Activated CD8-positive, alpha-beta memory T cell treated with anti-CD3 and anti-CD28 coated beads, Interleukin-2, amount 50 U/mL, for 1 hour (primary cell): ENCODE measurements around the gene FSTL5.
"Not testable (repeated sequence)": the region's sequence is repeated elsewhere in the genome, so short reads cannot be mapped to it uniquely, and the experiment has no call there.

Experiments
- DNase-seq: peaks from one replicate; pipeline ENCODE4 v3.0.0-alpha.2; 2020; ENCODE audit errors: extremely low read depth

The FSTL5 gene

GRCh38 chr4:162163892-162164759 lies at the start of gene FSTL5:
Gene FSTL5 (minus strand): TSS chr4:162164000. CDS start chr4:162111396, 52,604 bp downstream.
- no peak for DNase-seq

DNA sequence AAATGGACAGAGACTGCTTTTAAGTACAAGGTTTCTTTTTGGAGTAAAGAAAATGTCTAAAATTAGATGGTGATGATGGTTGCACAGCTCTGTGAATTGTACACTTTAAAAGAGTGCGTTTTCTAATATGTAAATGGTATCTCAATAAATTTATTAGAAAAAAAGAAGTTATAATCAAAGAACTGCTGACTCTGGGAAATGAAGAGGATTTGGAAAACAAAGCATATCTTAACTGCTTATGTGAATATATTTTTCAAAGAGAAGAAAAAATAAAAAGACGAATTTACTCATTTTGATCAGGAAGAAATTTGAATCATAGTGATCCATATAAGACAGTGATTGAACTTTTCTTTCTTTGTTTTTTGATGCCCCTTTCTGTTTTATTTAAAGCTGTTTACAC lies 45.9 kb upstream of the FSTL5 start:
- DNase-seq: no peak

DNA sequence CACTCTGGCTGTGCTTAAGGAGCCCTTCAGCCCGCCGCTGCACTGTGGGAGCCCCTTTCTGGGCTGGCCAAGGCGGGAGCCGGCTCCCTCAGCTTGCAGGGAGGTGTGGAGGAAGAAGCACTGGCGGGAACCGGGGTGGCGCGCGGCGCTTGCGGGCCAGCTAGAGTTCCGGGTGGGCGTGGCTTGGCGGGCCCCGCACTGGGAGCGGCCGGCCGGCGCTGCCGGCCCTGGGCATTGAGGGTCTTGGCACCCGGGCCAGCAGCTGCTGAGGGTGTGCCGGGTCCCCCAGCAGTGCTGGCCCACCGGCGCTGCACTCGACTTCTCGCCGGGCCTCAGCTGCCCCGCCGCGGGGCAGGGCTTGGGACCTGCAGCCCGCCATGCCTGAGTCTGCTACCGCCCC lies 39.7 kb upstream of the FSTL5 start:
- DNase-seq: not testable (repeated sequence)

DNA sequence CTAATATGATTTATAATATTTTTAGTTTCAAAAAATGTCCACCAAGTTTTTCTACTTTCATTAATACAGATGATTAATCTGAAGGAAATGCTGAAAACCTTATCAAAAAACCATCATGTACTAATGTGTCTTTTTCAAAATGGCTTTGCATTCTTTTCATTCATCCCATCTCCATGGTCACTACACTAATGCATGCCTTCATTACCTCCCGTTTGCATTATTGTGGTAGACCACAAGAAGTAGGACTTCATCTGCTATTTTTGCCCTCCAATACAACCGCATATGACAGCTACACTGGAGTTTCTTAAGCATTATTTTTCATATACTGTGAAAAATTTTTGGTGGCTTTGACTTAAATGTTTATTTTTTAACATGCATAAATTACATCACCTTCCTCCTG lies 37.9 kb upstream of the FSTL5 start:
- DNase-seq: no peak

- DNase-seq: no peak
These were observed 6.7 kb upstream of the FSTL5 start for GRCh38 chr4:162170509-162170908.

DNA sequence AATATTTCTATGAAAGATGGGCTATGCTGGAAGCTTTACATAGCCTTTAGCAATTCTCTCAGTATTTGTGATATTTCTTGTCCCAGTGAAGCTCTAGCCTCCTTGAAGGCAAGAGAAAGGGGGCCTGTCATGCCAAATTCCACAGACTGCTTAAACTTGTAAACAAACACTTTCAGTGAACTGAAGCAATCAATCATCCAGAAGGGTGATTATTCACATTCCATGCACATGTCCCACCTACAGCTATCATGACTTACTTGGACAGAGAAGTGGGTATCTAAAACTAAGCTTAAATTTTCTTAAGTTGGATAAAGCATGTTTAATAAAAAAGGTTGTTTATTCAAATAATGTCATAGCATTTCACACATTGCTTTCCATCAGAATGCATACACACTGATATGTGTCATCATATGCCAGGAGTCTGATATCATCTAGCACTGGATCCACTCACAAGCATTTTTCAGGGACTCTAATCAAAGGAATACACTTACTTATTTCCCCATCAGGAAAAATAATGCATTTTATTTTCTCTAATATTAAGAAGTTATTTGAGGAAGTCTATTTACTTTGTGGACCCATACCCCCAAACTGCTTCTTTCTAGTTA lies 1.2 kb upstream of the FSTL5 start:
- no peak for DNase-seq

DNA sequence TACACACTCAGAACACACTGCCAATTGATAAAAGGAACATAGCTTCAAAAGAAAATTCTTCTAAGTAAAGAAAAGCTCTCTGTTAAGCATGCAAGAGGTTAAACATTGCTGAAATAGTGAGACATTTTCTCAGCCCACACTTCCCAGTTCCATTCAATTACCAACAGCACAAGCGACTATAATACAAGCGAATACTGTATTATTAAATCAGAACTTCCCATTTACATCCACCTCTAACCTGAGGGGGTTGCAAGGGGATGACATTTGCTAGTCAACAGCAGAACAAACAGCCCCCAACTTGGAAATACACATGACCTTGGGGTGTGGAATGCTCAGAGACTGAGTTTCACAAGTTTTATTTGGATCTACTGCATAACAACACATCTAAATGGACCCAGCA lies 1.1 kb downstream of the FSTL5 start:
- DNase-seq: no peak

DNA sequence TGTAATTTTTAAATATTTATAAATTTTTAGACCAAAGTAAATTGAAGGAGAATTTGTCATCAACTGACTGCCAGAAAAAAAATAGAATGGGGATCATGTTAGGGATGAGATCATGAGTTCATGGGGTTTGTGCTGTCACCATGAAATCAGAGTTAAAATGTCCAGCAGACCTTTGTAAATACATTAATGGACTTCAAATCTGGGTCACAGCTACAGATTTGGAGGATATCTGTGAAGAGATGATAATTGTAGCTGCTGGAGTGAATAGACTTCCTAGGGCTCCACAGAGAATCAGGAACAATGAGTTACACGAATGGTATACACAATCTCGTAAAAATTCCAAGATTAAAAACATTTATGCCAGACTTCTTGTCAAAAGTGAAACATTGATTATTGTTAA lies 6.6 kb downstream of the FSTL5 start:
- no peak for DNase-seq

- no peak for DNase-seq
These were observed 8.8 kb downstream of the FSTL5 start for GRCh38 chr4:162154862-162155540.

DNA sequence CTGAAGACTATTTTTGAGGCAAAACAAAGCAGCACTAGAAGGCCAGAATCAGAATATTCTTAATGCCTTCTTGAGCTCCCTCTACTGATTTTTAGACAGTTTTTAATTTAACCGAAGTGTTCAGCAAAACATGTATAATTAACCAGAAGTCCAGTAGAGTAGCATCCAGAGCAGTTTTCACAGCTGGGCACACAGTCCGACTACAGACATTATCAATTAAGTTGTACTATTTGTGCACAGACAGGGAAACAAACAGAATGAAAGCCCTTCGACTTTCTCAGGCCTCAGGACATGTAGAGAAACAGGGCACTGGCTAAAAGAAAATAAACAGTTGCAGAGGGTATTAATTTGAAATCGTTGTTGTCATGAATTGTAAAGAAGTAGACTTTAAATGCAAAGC lies 11.9 kb downstream of the FSTL5 start:
- DNase-seq: no peak

DNA sequence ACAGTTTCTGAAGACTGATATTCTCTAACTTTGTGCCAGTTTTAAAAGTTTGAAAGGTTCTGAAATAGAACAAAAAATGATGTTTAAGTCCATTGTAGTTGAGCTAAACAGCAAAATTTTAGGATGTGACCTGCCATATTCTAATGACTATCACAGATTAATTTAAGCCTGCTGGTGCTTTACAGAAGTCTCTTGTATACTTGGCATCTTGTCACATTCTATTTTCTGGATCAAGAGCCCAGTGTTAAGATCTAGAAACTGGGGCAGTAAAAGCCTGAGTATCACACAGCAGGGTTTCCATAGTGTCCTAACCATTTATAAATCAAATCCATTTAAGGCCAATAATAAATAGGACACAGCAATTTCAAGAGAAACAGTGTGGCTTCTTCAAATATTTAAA lies 12.4 kb downstream of the FSTL5 start:
- DNase-seq: no peak

GRCh38 chr4:162149644-162150043 lies 14.2 kb downstream of the FSTL5 start:
- no peak for DNase-seq

GRCh38 chr4:162140051-162140683 lies 23.6 kb downstream of the FSTL5 start:
- DNase-seq: no peak

- DNase-seq: no peak
These were observed 24.4 kb downstream of the FSTL5 start for GRCh38 chr4:162139412-162139811.

- no peak for DNase-seq
These were observed 32.5 kb downstream of the FSTL5 start for GRCh38 chr4:162131256-162131655.

DNA sequence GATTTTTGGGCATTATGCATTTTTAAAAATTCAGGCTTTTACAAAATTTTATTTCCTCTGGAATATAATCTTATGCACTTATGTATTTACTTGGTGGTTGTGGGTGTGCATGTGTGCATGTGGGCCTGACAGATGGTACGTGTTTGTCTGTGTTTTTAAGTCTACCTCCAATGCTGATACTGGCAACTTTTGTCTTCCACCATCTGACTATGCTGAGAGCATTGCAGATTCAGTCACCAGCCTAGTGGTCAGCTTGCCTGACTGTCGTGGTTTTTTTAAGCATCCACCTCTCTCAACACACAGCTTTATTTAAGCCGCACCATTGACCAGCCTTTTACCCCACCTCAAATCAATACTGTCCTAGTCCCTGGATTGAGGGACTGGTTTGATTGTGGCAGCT lies 37.1 kb downstream of the FSTL5 start:
- no peak for DNase-seq

- DNase-seq: no peak
These were observed 46.7 kb downstream of the FSTL5 start for GRCh38 chr4:162117051-162117450.

DNA sequence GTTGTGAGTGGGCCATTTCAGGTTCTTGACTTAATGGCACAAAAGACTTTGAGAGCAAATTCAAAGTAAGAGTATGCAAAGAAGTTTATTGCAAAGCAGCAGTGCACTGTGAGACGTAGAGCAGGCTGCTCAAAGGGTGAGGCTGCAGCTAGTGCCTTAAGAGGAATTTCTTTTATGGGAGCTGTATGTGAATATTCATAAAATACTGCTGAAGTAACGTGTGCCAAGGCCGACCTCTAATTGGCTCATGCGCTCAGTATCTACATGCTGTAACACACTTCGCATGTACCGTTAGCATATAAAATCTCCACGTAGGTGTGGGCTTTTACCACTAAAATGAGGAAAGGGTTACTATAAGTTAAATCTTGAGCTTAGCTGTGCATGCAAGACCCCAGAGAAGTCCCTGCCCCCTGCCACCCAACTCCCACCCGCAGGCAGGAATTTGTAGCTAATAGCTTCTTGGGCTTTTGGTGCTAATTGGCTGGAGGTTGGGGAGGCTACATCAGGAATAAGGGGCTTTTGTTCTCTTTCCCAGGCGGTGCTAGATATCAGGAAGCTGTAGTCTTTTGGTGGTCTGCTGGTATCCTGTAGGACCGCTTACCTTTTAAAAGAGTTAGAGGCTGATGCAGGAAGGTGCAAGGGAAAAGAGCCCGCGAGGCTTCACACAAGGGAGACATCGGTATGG lies 47.6 kb downstream of the FSTL5 start:
- DNase-seq: no peak

- DNase-seq: no peak
These were observed 48.5 kb downstream of the FSTL5 start for GRCh38 chr4:162115333-162115732.

DNA sequence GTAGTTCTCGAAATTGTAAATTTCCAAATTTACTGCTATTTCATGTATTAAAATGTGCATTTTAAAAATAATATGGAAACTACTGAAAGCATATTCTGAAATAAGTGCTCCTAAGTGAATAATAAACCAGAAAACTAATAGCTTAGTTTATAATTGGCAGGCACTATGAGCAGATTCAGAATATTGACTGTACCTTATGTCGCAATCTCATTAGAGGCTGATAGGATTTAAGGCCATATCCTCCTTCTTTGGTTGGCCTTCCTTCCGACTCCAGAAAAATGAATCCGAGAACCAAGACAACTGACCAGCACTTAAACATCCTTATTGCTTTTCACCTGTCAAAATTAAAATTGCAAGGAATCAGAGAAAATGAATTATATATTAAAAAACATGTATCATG lies 52.7 kb downstream of the FSTL5 start:
- no peak for DNase-seq

DNA sequence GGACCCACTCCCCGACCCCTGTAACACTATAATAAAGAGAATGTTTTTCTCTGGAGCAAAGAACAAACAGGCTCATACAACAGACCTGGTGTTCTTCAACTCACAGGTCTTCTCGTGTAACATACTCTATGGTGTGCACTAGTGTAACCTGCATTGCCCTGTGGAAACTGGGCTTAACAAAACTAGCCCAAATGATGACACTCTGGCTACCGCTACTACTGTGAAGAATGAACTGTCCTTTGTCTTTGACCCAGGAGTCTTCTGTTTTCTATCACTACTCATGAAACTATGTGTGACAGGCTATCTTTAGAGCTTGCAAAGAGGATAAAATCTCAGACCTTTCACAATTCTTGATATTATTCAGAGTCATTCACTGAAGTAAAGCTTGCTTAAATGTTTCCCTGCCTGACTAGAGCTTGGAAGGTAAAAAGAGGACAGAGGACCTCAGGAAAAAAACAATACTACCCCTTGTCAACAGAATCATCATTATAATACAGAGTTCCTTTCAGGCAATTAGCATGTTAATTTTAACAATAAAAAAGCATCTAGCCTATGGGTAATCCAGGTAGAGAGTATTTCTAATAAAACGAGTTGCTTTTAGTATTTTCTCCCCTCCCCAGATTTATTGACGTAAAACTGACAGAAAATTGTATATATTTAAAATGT lies 59.2 kb downstream of the FSTL5 start:
- no peak for DNase-seq
